HepG2 (cell line): ENCODE data around the gene TNNI2. TPM values are rescaled to one million over a fixed set of nuclear protein-coding genes. Genes with fewer than 3 reads are reported as not detected.

Source experiments
- ATAC-seq: fragments of 200-7000 bp; cut with Tn5 transposase; 3 replicates; pipeline ENCODE4 v1.9.1; 2020; ENCODE audit warnings: mild to moderate bottlenecking, moderate library complexity
- BruUV-seq: library from RNA; stranded (reverse); fragments of 400-500 nt; replicated peaks from 2 replicates; lab custom pipeline; 2021; lab: Mats Ljungman, UMichigan
- CTCF ChIA-PET: fragments of 300-600 bp; formaldehyde crosslinking; extraction: SDS; loops from one replicate; lab custom pipeline; 2021; ENCODE audit warnings: low total read pairs, inconsistent platforms, low intra/inter-chr PET ratio; lab: Yijun Ruan, JAX
- POLR2A ChIA-PET: fragments of 350-600 bp; sonication (Branson Sonifier 250); formaldehyde crosslinking; loops from one replicate; lab custom pipeline; 2020; ENCODE audit warnings: antibody characterized with exemption, inconsistent platforms; lab: Yijun Ruan, JAX
- DNase-seq: peaks from one replicate; pipeline ENCODE4 v3.0.0-alpha.2; 2015; ENCODE audit warnings: low spot score
- FAIRE-seq: peaks from 3 replicates; lab custom pipeline; 2011; peaks lifted over from hg19 to GRCh38; lab: Jason Lieb, UNC
- H2AFZ ChIP-seq: one replicate; pipeline ENCODE4 v1.6.1; 2011; ENCODE audit warnings: low read length, inconsistent platforms
- H3K27ac ChIP-seq: fragments of 300-600 bp; 3 replicates; pipeline ENCODE4 v1.8.0; 2011; ENCODE audit warnings: mixed run types, mild to moderate bottlenecking, mixed read lengths, low read length, inconsistent platforms; ENCODE audit not compliant: insufficient read depth; ENCODE audit errors: extremely low read length
- H3K27me3 ChIP-seq, 2 experiments: fragments of 200-600 bp in 1 of 2; 2 replicates in 1 of 2; 3 replicates in 1 of 2; pipeline versions ENCODE4 v1.6.0 to v1.8.0; 2011; ENCODE audit warnings: low read length in 2 of 2, mild to moderate bottlenecking in 2 of 2, moderate library complexity in 2 of 2, inconsistent platforms in 1 of 2; ENCODE audit not compliant: insufficient read depth in 2 of 2, control insufficient read depth in 1 of 2
- H3K36me3 ChIP-seq, 2 experiments: fragments of 200-600 bp in 1 of 2; replicated peaks in 1 of 2; 2 replicates in 1 of 2; 3 replicates in 1 of 2; pipeline versions ENCODE4 v1.5.1 to v1.8.0; 2011; ENCODE audit warnings: low read length in 2 of 2, inconsistent platforms in 1 of 2; ENCODE audit not compliant: insufficient read depth in 2 of 2, control insufficient read depth in 1 of 2
- H3K4me1 ChIP-seq: 2 replicates; pipeline ENCODE4 v1.5.1; 2012; ENCODE audit warnings: low read length, inconsistent platforms; ENCODE audit not compliant: insufficient read depth
- H3K4me2 ChIP-seq: 2 replicates; pipeline ENCODE4 v1.6.0; 2011; ENCODE audit warnings: low read depth, low read length, inconsistent platforms
- H3K4me3 ChIP-seq, 3 experiments: fragments of 200-600 bp in 1 of 3; sonication (generic), shearing (Covaris generic) in 1 of 3; replicated peaks in 1 of 3; 2 replicates each; pipeline ENCODE4 v1.5.1; 2011 to 2016; ENCODE audit warnings: low read length in 3 of 3, inconsistent platforms in 2 of 3, low read depth in 2 of 3, mild to moderate bottlenecking in 2 of 3, control low read depth in 1 of 3, mixed read lengths in 1 of 3; ENCODE audit not compliant: insufficient read depth in 1 of 3
- H3K79me2 ChIP-seq: one replicate; pipeline ENCODE4 v1.6.1; 2011; ENCODE audit warnings: low read length, inconsistent platforms; ENCODE audit not compliant: insufficient read depth
- H3K9ac ChIP-seq: 2 replicates; pipeline ENCODE4 v1.6.0; 2011; ENCODE audit warnings: mild to moderate bottlenecking, low read depth, low read length, inconsistent platforms; ENCODE audit not compliant: insufficient read depth
- H3K9me3 ChIP-seq: 2 replicates; pipeline ENCODE4 v1.5.1; 2012; ENCODE audit warnings: mild to moderate bottlenecking, low read length
- H4K20me1 ChIP-seq: 2 replicates; pipeline ENCODE4 v1.6.0; 2011; ENCODE audit warnings: inconsistent platforms, mild to moderate bottlenecking, low read length, moderate library complexity; ENCODE audit not compliant: insufficient read depth
- CHD4 ChIP-seq: fragments of 200-600 bp; sonication (generic); IDR thresholded peaks from 2 replicates; pipeline ENCODE4 v1.7.0; 2017; ENCODE audit warnings: mild to moderate bottlenecking, low read length, borderline replicate concordance
- ELK4 ChIP-seq: sonication (generic); formaldehyde crosslinking; IDR thresholded peaks from 2 replicates; pipeline ENCODE4 v1.9.0; 2021; ENCODE audit warnings: missing genetic modification reagents, borderline replicate concordance
- FOXO4 ChIP-seq: sonication (generic); formaldehyde crosslinking; conservative IDR thresholded peaks from 2 replicates; pipeline ENCODE4 v1.8.1; 2023; ENCODE audit warnings: missing genetic modification reagents
- IRF1 ChIP-seq: sonication (generic); formaldehyde crosslinking; IDR thresholded peaks from 2 replicates; pipeline ENCODE4 v1.4.0; 2020; ENCODE audit warnings: low read depth, mild to moderate bottlenecking, missing genetic modification reagents
- KDM4B ChIP-seq: sonication (generic); formaldehyde crosslinking; IDR thresholded peaks from 2 replicates; pipeline ENCODE4 v1.4.0; 2020; ENCODE audit warnings: missing genetic modification reagents
- NR2F2 ChIP-seq: IDR thresholded peaks from 2 replicates; pipeline ENCODE4 v1.6.1; 2012; ENCODE audit warnings: low read depth, inconsistent platforms, borderline replicate concordance
- ONECUT2 ChIP-seq: sonication (generic); formaldehyde crosslinking; IDR thresholded peaks from 2 replicates; pipeline ENCODE4 v1.4.0; 2020; ENCODE audit warnings: missing genetic modification reagents
- PAXIP1 ChIP-seq: sonication (generic); formaldehyde crosslinking; conservative IDR thresholded peaks from 2 replicates; pipeline ENCODE4 v1.4.0; 2020; ENCODE audit warnings: mild to moderate bottlenecking, missing genetic modification reagents, moderate library complexity
- PRPF4 ChIP-seq: fragments of 200-400 bp; formaldehyde crosslinking; IDR thresholded peaks from 2 replicates; pipeline ENCODE4 v1.6.1; 2016; ENCODE audit warnings: low read length, low read depth; ENCODE audit not compliant: poor library complexity, severe bottlenecking
- RBAK ChIP-seq: sonication (generic); formaldehyde crosslinking; IDR thresholded peaks from 2 replicates; pipeline ENCODE4 v1.5.1; 2020; ENCODE audit warnings: mild to moderate bottlenecking, missing genetic modification reagents
- RCOR2 ChIP-seq: IDR thresholded peaks from 2 replicates; pipeline ENCODE4 v1.6.1; 2016; ENCODE audit warnings: missing biosample characterization, missing genetic modification reagents
- RFXAP ChIP-seq: sonication (generic); formaldehyde crosslinking; IDR thresholded peaks from 2 replicates; pipeline ENCODE4 v1.4.0; 2020; ENCODE audit warnings: missing genetic modification reagents, borderline replicate concordance
- YEATS4 ChIP-seq: sonication (generic); formaldehyde crosslinking; IDR thresholded peaks from 2 replicates; pipeline ENCODE4 v1.4.0; 2020; ENCODE audit warnings: missing genetic modification reagents, borderline replicate concordance
- ZBTB33 ChIP-seq: sonication (generic); formaldehyde crosslinking; IDR thresholded peaks from 2 replicates; pipeline ENCODE4 v1.4.0; 2020; ENCODE audit warnings: missing genetic modification reagents
- WGBS: methylation state at CpG from one replicate; pipeline ENCODE4 v1.1.6; 2017; ENCODE audit warnings: low lambda C conversion rate; 5-methylcytosine and 5-hydroxymethylcytosine counted together
- in situ Hi-C: cut with HindIII; loops from 2 replicates; pipeline ENCODE4 v1.10.0; 2017; ENCODE audit warnings: low pct_unique_long_range_greater_than_20kb; ENCODE audit not compliant: extremely low pct_ligation_motif_present
- intact Hi-C: fragments of 100-400 bp; cut with micrococcal nuclease; formaldehyde crosslinking; loops from one replicate; pipeline ENCODE4 v1.10.0; 2022; ENCODE audit not compliant: unreplicated experiment
- polyA plus RNA-seq, 8 experiments: library from polyadenylated mRNA; depleted of rRNA in 3 of 8; stranded (reverse) in 7 of 8; unstranded in 1 of 8; fragments of >200 nt; fragmentation: Illumina TruSeq in 4 of 8; extraction: Trizol in 4 of 8; gene quantifications; 2 replicates each; pipeline versions ENCODE4 v1.2.1 to v1.2.3, GENCODE V29; 2011 to 2016; ENCODE audit warnings: low read depth in 4 of 8, missing spikeins in 1 of 8, mixed read lengths in 1 of 8; ENCODE audit not compliant: insufficient read depth in 1 of 8
- total RNA-seq, 5 experiments: library from RNA; depleted of rRNA; stranded (reverse); fragments of >200 nt; fragmentation: Illumina TruSeq; extraction: Trizol; gene quantifications; 2 replicates each; pipeline ENCODE4 v1.2.3, GENCODE V29; 2016; ENCODE audit warnings: low read depth in 1 of 5

The TNNI2 gene
- total and polyA plus RNA-seq, 2 of the 13 experiments (the other 11 are each of a cell fraction or from before 2014, with no cell fraction given) = 7.2 to 12.0 TPM

- Histone ChIP-seq H3K9ac (no peak overlapping the region), H2AFZ (no peak overlapping the region), H3K79me2 (no peaks in the 10 kb centered on the region), H3K4me3 (no peak overlapping the region), H3K36me3 (no peaks in the 10 kb centered on the region), H3K4me1 (no peaks in the 10 kb centered on the region), H3K27ac (no peak overlapping the region), H4K20me1 (no peaks in the 10 kb centered on the region), H3K27me3 (peaks cover 14 to 57% of the 10 kb centered on the region in 2 experiments), H3K9me3 (no peaks in the 10 kb centered on the region), H3K4me2 (no peak overlapping the region)
- ChIA-PET POLR2A (no interaction called here), CTCF (no interaction called here)
- WGBS = 17% methylated on average over 4 of the region's 4 CpGs
- no peak for ATAC-seq
- BruUV-seq = no TSS peak
- DNase-seq = no peak
- in situ Hi-C loops (no loop called here), intact Hi-C loops (no loop called here)
- FAIRE-seq = no peak
- TF ChIP-seq CHD4 (no peak), RCOR2 (CRISPR knock-in tag) (no peak), PRPF4 (no peak), IRF1 (CRISPR knock-in tag) (no peak), ELK4 (CRISPR knock-in tag) (no peak), KDM4B (no peak), ONECUT2 (CRISPR knock-in tag) (no peak), RFXAP (CRISPR knock-in tag) (no peak), PAXIP1 (CRISPR knock-in tag) (no peak), ZBTB33 (no peak), FOXO4 (no peak), YEATS4 (CRISPR knock-in tag) (no peak), RBAK (CRISPR knock-in tag) (no peak), NR2F2 (no peak)
Measured at GRCh38 chr11:1861435-1862411, 22.9 kb downstream of the TNNI2 start.
